Smooth muscle cell (in vitro differentiated cells): ENCODE measurements around the gene RCVRN. TPM values are rescaled to one million over a fixed set of nuclear protein-coding genes. Genes with fewer than 3 reads are reported as not detected.
A peak's percentile ranks its signal among the peaks of the same experiment; 100 is the strongest.

Source experiments
- DNase-seq: peaks from one replicate; lab custom pipeline; 2025; ENCODE audit not compliant: unreplicated experiment; lab: John Stamatoyannopoulos, UW
- H2AFZ ChIP-seq: fragments of 200-600 bp; sonication (generic); 2 replicates; pipeline ENCODE4 v1.6.0; 2016; ENCODE audit warnings: antibody characterized with exemption, low read depth, mild to moderate bottlenecking
- H3F3A ChIP-seq: fragments of 200-600 bp; sonication (generic); 2 replicates; pipeline ENCODE4 v1.6.0; 2017; ENCODE audit warnings: antibody characterized with exemption, low read depth
- H3K27ac ChIP-seq: fragments of 200-600 bp; sonication (generic); 2 replicates; pipeline ENCODE4 v1.5.1; 2016; ENCODE audit warnings: low read depth, mild to moderate bottlenecking
- H3K27me3 ChIP-seq: fragments of 200-600 bp; sonication (generic); 2 replicates; pipeline ENCODE4 v1.6.1; 2016; ENCODE audit warnings: low read depth, mild to moderate bottlenecking
- H3K36me3 ChIP-seq: fragments of 200-600 bp; sonication (generic); 2 replicates; pipeline ENCODE4 v1.5.1; 2016; ENCODE audit warnings: low read depth
- H3K4me1 ChIP-seq: fragments of 200-600 bp; sonication (generic); 2 replicates; pipeline ENCODE4 v1.5.1; 2016; ENCODE audit warnings: low read depth
- H3K4me2 ChIP-seq: fragments of 200-600 bp; sonication (generic); 2 replicates; pipeline ENCODE4 v1.6.0; 2016; ENCODE audit warnings: mild to moderate bottlenecking
- H3K4me3 ChIP-seq: fragments of 200-600 bp; sonication (generic); 2 replicates; pipeline ENCODE4 v1.5.1; 2016; ENCODE audit warnings: mild to moderate bottlenecking
- H3K79me2 ChIP-seq: fragments of 200-600 bp; sonication (generic); 2 replicates; pipeline ENCODE4 v1.6.0; 2016; ENCODE audit warnings: low read depth, mild to moderate bottlenecking
- H3K9ac ChIP-seq: fragments of 200-600 bp; sonication (generic); 2 replicates; pipeline ENCODE4 v1.6.0; 2016; ENCODE audit warnings: low read depth
- H3K9me3 ChIP-seq: fragments of 200-600 bp; sonication (generic); replicated peaks from 2 replicates; pipeline ENCODE4 v1.5.1; 2016; ENCODE audit warnings: low read depth
- H4K20me1 ChIP-seq: fragments of 200-600 bp; sonication (generic); 2 replicates; pipeline ENCODE4 v1.6.0; 2016; ENCODE audit warnings: low read depth
- CTCF ChIP-seq: fragments of 200-600 bp; sonication (generic); IDR thresholded peaks from 2 replicates; pipeline ENCODE4 v1.5.1; 2017; ENCODE audit warnings: borderline replicate concordance, mild to moderate bottlenecking, antibody characterized with exemption; ENCODE audit not compliant: insufficient read depth, poor library complexity, severe bottlenecking
- WGBS: methylation state at CpG from one replicate; pipeline ENCODE4 v1.1.7; 2016; ENCODE audit warnings: low lambda C conversion rate; 5-methylcytosine and 5-hydroxymethylcytosine counted together
- polyA plus RNA-seq: library from polyadenylated mRNA; unstranded; fragments of >200 nt; fragmentation: Nextera tagmentation; extraction: Ambion mirVana; gene quantifications from 2 replicates; pipeline ENCODE4 v1.2.1, GENCODE V29; 2016
- total RNA-seq: library from RNA; depleted of rRNA; stranded (reverse); fragments of >200 nt; gene quantifications from 2 replicates; pipeline ENCODE4 v1.2.3, GENCODE V29; 2014

RCVRN gene
- total and polyA plus RNA-seq, 2 experiments from 2014 or later = 3.2 to 4.0 TPM

GRCh38 chr17:9900044-9900594 lies 5.0 kb downstream of the RCVRN start:
- no peaks in the 10 kb centered on the region for H3K36me3 ChIP-seq
- H3K27me3 ChIP-seq = no peaks in the 10 kb centered on the region
- H3K27ac ChIP-seq = peak overlapping the region; percentile 82
- no peak overlapping the region for H2AFZ ChIP-seq
- no peaks in the 10 kb centered on the region for H3K9me3 ChIP-seq
- no peak overlapping the region for H3K9ac ChIP-seq
- H4K20me1 ChIP-seq = no peaks in the 10 kb centered on the region
- H3K4me1 ChIP-seq = peaks cover 21% of the 10 kb centered on the region
- peak overlapping the region; percentile 72 for H3K4me2 ChIP-seq
- no peak for TF ChIP-seq CTCF
- DNase-seq = no peak
- no peaks in the 10 kb centered on the region for H3K79me2 ChIP-seq
- 42% methylated on average over 8 of the region's 8 CpGs for WGBS
- H3F3A ChIP-seq = no peaks in the 10 kb centered on the region
- no peak overlapping the region for H3K4me3 ChIP-seq

DNA sequence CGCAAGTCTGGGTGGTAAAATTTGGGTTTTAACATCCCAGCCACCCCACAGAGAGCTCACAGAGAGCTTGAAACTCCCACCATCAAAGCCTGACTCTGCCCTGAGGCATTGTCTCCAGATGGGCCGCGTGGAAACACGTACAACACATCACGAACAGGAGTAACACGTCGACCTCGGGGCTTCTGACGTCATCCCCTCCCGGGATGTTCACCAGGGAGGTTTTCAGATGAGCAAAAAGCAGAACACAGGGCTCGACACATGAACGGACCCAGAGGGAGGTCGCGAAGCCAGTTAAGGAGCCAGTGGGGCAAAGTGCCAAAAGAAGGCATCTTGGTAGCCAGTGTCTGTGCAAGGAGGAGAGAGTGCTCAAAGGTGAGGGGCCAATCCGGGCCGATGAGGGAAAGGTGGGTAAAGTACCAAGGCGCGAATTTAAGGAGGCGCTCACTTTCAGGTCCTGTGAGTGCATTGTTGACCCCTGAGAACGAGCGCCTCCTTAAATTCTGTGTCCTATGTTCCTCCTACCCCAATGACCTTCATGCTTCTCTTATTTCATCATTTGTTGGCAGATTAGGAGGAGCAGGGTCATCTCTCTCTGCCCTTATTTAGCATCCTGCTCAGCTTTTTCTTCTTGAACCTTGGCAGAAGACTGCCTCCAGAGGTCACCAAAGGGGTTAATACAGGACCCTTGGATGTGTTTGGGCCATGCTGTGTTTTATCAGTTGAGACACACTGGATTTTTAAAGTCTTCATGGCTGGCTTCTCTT lies 5.6 kb downstream of the RCVRN start:
- WGBS = 87% methylated on average over 21 of the region's 21 CpGs
- no peak overlapping the region for H3K27ac ChIP-seq

GRCh38 chr17:9898812-9899211 lies 6.3 kb downstream of the RCVRN start:
- no peaks in the 10 kb centered on the region for H3K9me3 ChIP-seq
- no peak overlapping the region for H3K4me2 ChIP-seq
- H3K4me1 ChIP-seq = peaks cover 21% of the 10 kb centered on the region
- no peaks in the 10 kb centered on the region for H4K20me1 ChIP-seq
- H3K9ac ChIP-seq = no peak overlapping the region
- no peaks in the 10 kb centered on the region for H3F3A ChIP-seq
- H2AFZ ChIP-seq = no peak overlapping the region
- 98% methylated on average over 8 of the region's 8 CpGs for WGBS
- no peaks in the 10 kb centered on the region for H3K27me3 ChIP-seq
- DNase-seq = no peak
- H3K27ac ChIP-seq = no peak overlapping the region
- no peak overlapping the region for H3K4me3 ChIP-seq
- no peaks in the 10 kb centered on the region for H3K79me2 ChIP-seq
- TF ChIP-seq CTCF = no peak
- no peaks in the 10 kb centered on the region for H3K36me3 ChIP-seq

More for the DNA sequence above, 5.6 kb downstream of the RCVRN start:
- no peak overlapping the region for H3K4me3 ChIP-seq
- no peaks in the 10 kb centered on the region for H3K36me3 ChIP-seq
- no peaks in the 10 kb centered on the region for H3K9me3 ChIP-seq
- no peaks in the 10 kb centered on the region for H3K79me2 ChIP-seq
- H2AFZ ChIP-seq = no peak overlapping the region
- TF ChIP-seq CTCF = no peak
- no peak overlapping the region for H3K9ac ChIP-seq
- H3F3A ChIP-seq = no peaks in the 10 kb centered on the region
- H3K4me2 ChIP-seq = no peak overlapping the region
- DNase-seq = no peak
- H3K27me3 ChIP-seq = no peaks in the 10 kb centered on the region
- peaks cover 21% of the 10 kb centered on the region for H3K4me1 ChIP-seq
- H4K20me1 ChIP-seq = no peaks in the 10 kb centered on the region
